Ishikawa (cell line): ENCODE data around the gene MRPL1.

Source experiments
- EGR1 ChIP-seq: IDR thresholded peaks from 2 replicates; pipeline ENCODE4 v1.6.1; 2012
- EP300 ChIP-seq: IDR thresholded peaks from 2 replicates; pipeline ENCODE4 v1.6.1; 2012; ENCODE audit warnings: borderline replicate concordance
- RAD21 ChIP-seq: IDR thresholded peaks from 2 replicates; pipeline ENCODE4 v1.6.1; 2012; ENCODE audit warnings: low read depth
- REST ChIP-seq: IDR thresholded peaks from 2 replicates; pipeline ENCODE4 v1.6.1; 2012; ENCODE audit warnings: low read depth, mild to moderate bottlenecking
- TAF1 ChIP-seq: IDR thresholded peaks from 2 replicates; pipeline ENCODE4 v1.6.1; 2012; ENCODE audit warnings: low read depth, mild to moderate bottlenecking
- ZBTB7A ChIP-seq: IDR thresholded peaks from 2 replicates; pipeline ENCODE4 v1.6.1; 2012; ENCODE audit warnings: low read depth

DNA sequence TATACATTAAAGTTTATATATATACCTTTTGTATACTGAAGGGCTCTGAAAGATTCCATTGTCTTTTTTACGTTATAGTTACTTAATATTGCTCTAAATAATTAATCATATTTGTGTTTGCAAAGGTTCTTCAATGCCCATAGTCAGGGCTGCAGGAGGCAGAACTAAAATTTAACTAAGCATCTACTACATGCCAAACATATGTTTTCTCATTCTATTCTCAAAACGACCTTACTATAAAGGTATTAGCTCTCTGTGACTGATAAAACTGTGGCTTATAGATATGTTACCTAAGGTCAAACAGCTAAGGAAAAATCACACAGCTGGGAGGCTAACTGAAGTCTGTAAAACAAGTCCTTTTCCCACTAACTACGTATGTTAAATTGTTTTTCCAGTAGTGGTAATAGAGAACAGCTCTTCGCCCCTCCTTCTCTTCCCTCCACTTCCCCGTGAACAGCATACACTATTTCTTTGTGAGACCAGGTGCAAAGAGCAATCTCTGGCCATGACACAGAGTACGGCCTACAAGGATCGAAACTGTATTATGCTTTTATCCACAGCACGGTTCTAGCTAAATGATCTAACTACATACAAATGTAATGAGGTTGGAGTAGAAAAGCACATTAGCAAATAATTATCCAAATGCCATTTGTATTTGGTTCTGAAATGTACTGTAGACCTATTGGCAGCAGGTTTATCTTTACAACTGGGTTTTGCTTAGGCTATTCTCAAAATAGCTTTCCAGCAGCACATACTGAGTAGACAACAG, 45.1 kb upstream of the MRPL1 start:
- TF ChIP-seq RAD21 (no peak), EP300 (no peak), EGR1 (no peak), ZBTB7A (no peak), REST (no peak), TAF1 (no peak)
